Stimulated activated CD4-positive, alpha-beta T cell treated with anti-CD3 and anti-CD28 coated beads, TNF-alpha, amount 100 ng/mL, for 4 hours (primary cell): Measurements from ENCODE around the gene LATS2.

Experiments used
- DNase-seq, 3 experiments: peaks; one replicate each; pipeline ENCODE4 v3.0.0-alpha.2; 2020; ENCODE audit warnings: low read depth in 3 of 3

The LATS2 gene

GRCh38 chr13:21061029-21061763 is at the start of gene LATS2:
Gene LATS2 (minus strand): TSS chr13:21061586. CDS start chr13:21046026, 15,560 bp downstream.
- DNase-seq: peak in 1 of 3 experiments; percentile 25

DNA sequence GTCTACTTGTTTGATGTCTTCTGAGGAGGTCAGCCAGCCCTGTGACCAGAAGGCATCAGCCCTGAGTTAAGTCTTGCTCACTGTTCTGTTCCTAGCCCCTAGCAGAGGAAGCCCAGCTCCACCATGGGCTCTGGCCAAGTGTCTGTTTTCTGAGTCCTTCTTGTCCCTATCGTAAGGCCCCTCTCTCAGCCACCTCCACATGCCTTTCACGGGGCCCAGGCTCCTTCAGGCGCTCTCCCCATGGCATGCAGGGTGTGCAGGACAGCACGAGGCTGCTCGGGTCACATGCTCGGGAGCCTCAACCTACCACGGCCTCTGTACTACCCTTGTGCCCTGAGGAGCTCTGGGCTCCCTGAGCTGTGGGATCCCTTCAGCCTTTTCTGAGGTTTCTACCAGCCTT is 47.8 kb upstream of the LATS2 start:
- DNase-seq: no peak

DNA sequence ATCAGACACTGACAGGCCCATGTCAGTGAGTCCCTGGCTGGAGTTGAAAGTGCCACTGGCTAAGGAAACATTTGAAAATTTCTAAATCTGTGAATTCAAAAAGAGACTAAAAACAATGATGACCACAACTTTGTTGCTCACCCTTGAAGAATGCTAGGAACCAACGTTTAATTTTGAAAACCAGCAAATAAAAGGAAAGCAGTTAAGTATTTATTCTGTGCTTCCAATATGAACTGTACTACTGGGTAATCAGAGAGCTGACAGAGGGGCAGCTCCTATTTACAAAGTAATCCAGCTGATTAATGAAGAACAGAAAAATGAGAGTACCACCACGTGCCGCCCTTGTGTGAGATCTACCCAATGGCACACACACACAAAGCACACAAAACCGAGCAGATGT is 44.7 kb upstream of the LATS2 start:
- no peak for DNase-seq

- no peak for DNase-seq
Measured at GRCh38 chr13:21104199-21105019, 43.0 kb upstream of the LATS2 start.

GRCh38 chr13:21101865-21102576 is 40.6 kb upstream of the LATS2 start:
- no peak for DNase-seq

GRCh38 chr13:21100994-21101757 is 39.8 kb upstream of the LATS2 start:
- DNase-seq: no peak

DNA sequence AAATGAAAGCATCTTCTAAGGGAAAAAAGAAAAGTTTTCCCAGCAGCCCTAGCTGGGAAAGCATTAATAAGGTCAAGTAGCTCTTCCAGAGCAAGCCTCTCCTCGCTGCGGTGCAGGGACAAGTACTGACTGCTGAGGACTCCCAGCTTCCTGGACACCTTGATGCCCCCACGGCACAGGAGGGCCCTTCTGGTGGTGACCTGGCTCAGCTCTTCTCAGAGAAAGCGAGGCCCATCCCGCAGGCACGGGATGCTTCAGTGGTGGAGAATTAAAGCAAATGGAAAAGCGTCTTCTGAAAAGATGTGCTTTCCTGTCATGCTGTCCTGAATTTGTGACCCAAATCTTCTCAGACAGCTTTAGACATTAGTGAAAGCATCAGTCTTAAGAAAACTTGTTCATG is 38.8 kb upstream of the LATS2 start:
- DNase-seq: no peak

- no peak for DNase-seq
Measured at GRCh38 chr13:21095311-21095710, 33.9 kb upstream of the LATS2 start.

- no peak for DNase-seq
Measured at GRCh38 chr13:21089830-21090229, 28.4 kb upstream of the LATS2 start.

GRCh38 chr13:21088534-21088933 is 27.1 kb upstream of the LATS2 start:
- DNase-seq: no peak

DNA sequence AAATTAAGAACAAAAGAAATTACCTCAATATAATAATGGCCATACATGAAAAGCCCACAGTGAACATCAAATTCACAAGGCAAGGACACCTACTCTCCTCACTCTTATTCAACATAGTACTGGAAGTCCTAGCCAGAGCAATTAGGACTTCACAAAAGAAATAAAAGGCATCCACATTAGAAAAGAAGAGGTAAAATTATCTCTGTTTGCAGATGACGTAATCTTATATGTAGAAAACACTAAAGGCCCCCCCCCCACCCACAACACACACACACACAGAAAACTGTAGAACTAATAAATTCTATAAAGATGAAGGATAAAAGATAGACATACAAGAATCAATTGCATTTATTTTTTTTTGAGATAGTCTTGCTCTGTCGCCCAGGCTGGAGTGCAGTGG is 25.5 kb upstream of the LATS2 start:
- no peak for DNase-seq

- no peak for DNase-seq
Measured at GRCh38 chr13:21081926-21082325, 20.5 kb upstream of the LATS2 start.

DNA sequence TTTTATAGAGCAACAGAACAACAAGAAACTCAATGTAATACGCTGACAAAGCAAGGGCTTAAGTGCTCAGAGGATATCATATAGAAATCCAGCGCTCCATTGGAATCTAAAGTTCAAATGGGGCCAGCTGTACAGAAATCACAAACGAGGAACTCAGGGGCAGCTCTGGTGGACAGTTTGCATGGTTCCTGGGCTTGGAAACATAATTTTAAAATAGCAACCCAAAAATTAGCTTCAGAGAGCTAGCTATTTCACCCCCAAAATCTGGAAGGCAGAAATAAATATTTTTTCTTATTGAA is 19.2 kb upstream of the LATS2 start:
- no peak for DNase-seq

GRCh38 chr13:21079761-21080592 is 18.6 kb upstream of the LATS2 start:
- DNase-seq: no peak

GRCh38 chr13:21079221-21079620 is 17.8 kb upstream of the LATS2 start:
- DNase-seq: no peak

DNA sequence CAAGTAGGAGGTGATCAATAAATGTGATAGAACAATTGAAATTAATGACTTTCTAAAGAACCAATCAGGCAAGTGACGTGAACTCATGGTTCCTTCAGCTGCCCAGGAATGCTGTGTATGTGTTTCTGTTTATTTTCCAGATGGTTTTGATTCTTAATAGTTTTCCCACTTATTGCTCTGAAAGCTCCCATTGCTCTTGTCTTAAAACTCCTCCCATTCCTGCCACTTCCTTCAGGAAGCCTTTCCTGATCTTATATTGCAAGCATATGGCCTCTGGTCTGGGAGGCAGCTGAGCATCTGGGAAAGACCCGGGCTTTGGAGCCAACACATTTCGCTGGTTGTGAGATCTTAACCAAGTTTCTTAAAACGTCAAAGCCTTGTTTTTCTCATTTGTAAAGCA is 17.1 kb upstream of the LATS2 start:
- no peak for DNase-seq

DNA sequence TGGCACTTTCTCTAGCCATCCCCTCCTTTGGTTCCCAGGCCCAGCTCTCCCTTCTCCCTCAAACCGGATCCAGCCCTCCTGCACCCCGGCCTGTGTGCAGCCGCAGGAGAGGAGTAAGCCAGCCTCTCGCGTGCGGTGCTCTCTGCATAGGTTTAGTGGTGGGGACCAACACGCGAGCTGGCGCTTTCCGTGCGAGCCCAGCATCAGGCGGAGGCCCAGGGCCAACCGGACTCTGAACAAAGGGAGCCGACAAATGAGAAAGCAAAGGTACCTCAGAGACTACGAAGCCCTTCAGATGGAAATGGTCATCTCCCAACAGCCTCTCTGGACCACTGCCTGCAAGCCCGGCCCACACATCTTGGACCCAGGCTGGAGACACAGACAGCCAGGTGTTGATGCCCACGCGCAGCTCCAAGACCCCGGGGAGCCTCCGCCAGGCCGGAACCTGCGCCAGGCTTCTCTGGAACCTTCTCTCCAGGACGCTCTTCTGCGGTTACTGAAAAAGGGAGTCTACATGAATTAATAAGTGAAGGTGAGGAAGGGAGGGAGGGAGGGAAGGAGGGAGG is 16.5 kb upstream of the LATS2 start:
- DNase-seq: no peak

DNA sequence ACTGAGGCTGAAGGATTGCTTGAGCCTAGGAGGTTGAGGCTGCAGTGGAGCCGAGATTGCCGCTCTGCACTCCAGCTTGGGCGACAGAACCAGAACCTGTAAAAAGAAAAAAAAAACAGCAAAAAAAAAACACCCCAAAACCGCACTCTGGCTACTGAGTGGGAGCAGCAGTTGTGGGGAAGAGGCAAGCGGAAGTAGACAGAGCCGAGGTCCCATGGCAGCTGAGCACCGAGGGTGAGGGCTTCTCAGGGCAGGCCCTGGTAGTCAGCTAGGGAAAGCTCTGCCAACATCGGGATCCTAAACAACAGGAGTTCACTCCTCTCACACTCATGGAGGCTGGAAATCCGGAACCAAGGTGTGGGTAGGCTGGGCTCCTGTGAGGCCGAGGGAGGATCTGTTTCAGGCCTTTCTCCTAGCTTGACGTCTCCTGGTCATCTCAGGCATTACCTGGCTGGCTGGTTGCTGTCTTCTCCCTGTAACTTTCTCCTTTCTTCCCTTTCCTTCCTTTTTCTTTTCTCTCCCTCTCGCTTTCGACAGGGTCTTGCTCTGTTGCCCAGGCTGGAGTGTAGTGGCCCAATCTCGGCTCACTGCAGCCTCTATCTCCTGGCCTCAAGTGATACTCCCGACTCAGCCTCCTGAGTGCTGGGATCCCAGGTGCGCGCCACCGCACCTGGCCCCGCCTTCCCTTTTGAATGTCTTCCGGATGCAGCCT is 15.8 kb upstream of the LATS2 start:
- DNase-seq: no peak

DNA sequence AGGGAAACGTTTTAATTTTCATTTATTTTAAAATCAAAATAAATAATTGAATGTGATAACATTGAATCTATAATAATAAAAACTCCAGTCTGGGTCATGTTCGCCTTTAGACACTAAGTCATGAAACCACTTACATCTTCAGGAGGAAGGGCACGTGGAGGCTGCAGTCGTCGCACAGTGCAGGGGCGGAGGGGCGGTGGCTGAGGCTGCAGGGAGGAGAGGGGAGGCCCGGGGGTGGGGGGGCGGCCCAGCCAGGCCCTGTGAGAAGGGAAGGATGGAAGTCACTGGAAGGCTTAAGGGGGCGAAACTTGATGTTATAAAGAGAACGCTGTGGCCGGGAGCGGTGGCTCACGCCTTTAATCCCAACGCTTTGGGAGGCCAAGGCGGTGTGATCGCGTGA is 14.9 kb upstream of the LATS2 start:
- DNase-seq: no peak
